Body of pancreas (tissue), 4 donors: ENCODE data around the gene SERPINA5. TPM values are rescaled to one million over a fixed set of nuclear protein-coding genes. Genes with fewer than 3 reads are reported as not detected.

Experiments
- ATAC-seq: fragments of 150-250 bp; one replicate; pipeline ENCODE4 v1.9.1; 2016
- DNase-seq, 4 donors: peaks; one replicate each; pipeline ENCODE4 v3.0.0-alpha.2; 2019
- H3K27ac ChIP-seq, 4 donors: fragments of 200-600 bp; sonication (generic); 1 replicate in 3 of 4; 2 replicates in 1 of 4; pipeline versions ENCODE4 v1.5.1 to v1.6.1; 2016 to 2019; ENCODE audit warnings: mild to moderate bottlenecking in 1 of 4, mixed read lengths in 1 of 4, moderate library complexity in 1 of 4
- H3K27me3 ChIP-seq, 2 donors: fragments of 200-600 bp; sonication (generic); one replicate each; pipeline ENCODE4 v1.6.0; 2016; ENCODE audit warnings: mild to moderate bottlenecking in 1 of 2
- H3K36me3 ChIP-seq, 2 donors: fragments of 200-600 bp; sonication (generic); replicated peaks in 1 of 2; 2 replicates each; pipeline ENCODE4 v1.5.1; 2016; ENCODE audit warnings: low read depth in 2 of 2; ENCODE audit not compliant: insufficient read depth in 1 of 2
- H3K4me1 ChIP-seq: fragments of 200-600 bp; sonication (generic); one replicate; pipeline ENCODE4 v1.6.0; 2016
- H3K4me3 ChIP-seq, 2 donors: fragments of 200-600 bp; sonication (generic); 1 replicate in 1 of 2; 2 replicates in 1 of 2; pipeline ENCODE4 v1.5.1; 2016 to 2019
- H3K9me3 ChIP-seq, 3 donors: fragments of 200-600 bp; sonication (generic); 1 replicate in 2 of 3; 2 replicates in 1 of 3; pipeline ENCODE4 v1.5.1; 2016
- CTCF ChIP-seq, 7 experiments: fragments of 450-650 bp in 4 of 7; fragments of 200-600 bp in 3 of 7; sonication (generic) in 3 of 7; IDR thresholded peaks; one replicate each; pipeline ENCODE4 v1.5.1; 2016 to 2019; ENCODE audit warnings: antibody characterized with exemption in 7 of 7
- POLR2A ChIP-seq, 3 donors: fragments of 450-650 bp; IDR thresholded peaks; one replicate each; pipeline ENCODE4 v1.6.1; 2016; ENCODE audit warnings: antibody characterized with exemption in 3 of 3, mild to moderate bottlenecking in 2 of 3
- WGBS, 2 donors: methylation state at CpG; one replicate each; pipeline ENCODE4 v1.1.5; 2017; 5-methylcytosine and 5-hydroxymethylcytosine counted together
- intact Hi-C: fragments of 100-400 bp; cut with DNase I; formaldehyde crosslinking; loops from one replicate; pipeline ENCODE4 v1.15.1; 2023
- total RNA-seq, 2 donors: library from RNA; depleted of rRNA; stranded (reverse); fragments of >200 nt; gene quantifications; one replicate each; pipeline ENCODE4 v1.1.0, GENCODE V29; 2016

Gene SERPINA5
- total RNA-seq, 2 donors from 2014 or later, result 76.0 to 101 TPM

DNA sequence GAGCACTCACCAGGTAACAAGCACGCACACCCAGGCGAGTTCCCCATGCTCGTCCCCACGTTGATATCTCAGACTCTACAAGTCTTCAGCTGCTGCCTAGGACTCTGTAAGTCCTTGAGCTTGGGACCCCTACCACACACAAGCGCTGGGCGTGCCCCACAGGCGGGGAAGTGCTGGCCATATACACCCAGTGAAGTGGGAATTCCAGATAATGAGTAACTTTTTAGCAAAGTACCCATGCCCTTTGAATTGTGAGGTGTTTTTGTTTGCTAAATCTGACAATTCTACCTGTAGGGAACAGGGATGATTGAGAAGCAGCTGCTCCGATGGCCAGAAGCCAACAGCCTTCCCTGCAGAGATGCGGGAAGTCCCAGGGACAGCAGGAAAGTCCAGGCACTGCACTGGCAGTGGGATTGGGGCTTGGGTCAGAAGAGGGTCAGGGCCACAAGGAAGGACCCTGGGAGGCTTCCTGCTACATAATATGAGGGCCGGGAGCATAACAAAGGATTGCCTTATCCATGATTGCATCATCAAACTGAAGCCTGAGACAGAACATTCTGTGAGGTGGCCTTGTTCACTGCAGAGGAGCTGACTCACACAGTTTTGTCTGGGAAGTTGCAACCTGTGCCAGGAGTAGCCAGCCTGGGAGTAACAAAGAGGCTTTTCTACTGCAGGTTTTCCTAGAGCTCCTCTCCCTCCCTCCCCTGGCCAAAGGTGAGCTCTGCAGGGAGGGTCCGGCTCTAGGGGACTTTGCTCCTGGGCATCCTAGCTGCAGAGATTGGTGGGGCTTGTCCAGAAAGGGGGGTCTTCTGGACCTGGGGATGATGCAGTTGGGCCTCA lies 17.8 kb downstream of the SERPINA5 start:
- Histone ChIP-seq H3K4me1 (peaks cover 83% of the 10 kb centered on the region), H3K4me3 (no peak overlapping the region), H3K27me3 (no peaks in the 10 kb centered on the region), H3K36me3 (no peaks in the 10 kb centered on the region), H3K27ac (peak overlapping the region; percentile 94 to 99 (median 98)), H3K9me3 (no peaks in the 10 kb centered on the region)
- 11 to 14% methylated on average over 5 to 11 of the region's 11 CpGs for WGBS, 2 donors
- TF ChIP-seq CTCF (IDR thresholded peaks at IDR 0.05), result peak; percentile 27 to 82 (median 74)
- TF ChIP-seq POLR2A (IDR thresholded peaks at IDR 0.05), result peak in 2 of 3 donors; percentile 45 to 64
- intact Hi-C loops, result no loop called here
- DNase-seq (peak; percentile 94 to 98 (median 96)), ATAC-seq (peak; percentile 90)

DNA sequence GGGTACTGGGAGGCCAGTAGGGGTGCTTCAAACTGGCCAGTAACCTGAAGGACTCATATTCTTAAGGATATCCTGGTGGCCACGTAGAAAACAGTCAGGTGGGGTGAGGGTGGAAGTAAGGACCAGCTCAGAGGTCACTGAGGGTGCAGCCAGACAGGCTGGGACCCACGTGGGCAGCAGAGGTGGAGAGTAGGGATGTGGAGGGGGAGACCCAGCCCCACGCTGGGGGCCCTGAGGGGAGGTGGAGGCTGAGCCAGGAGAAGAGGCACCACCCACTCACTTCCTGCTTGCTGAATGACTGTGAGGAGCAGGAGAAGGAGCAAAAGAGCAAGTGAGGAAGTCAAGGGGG lies 18.4 kb downstream of the SERPINA5 start:
- intact Hi-C loops, result no loop called here
- 18 to 40% methylated on average over 3 of the region's 3 CpGs for WGBS, 2 donors
- H3K27ac ChIP-seq, result peak overlapping the region; percentile 94 to 99 (median 98)
- H3K4me3 ChIP-seq, result no peak overlapping the region
- TF ChIP-seq POLR2A (IDR thresholded peaks at IDR 0.05) (no peak), CTCF (IDR thresholded peaks at IDR 0.05) (peak in 2 of 7 experiments; percentile 37 to 49)
- H3K9me3 ChIP-seq, result no peaks in the 10 kb centered on the region
- ATAC-seq (peak; percentile 22), DNase-seq (peak in 2 of 4 donors; percentile 45 to 48)
- H3K27me3 ChIP-seq, result no peaks in the 10 kb centered on the region
- peaks cover 78% of the 10 kb centered on the region for H3K4me1 ChIP-seq
- H3K36me3 ChIP-seq, result no peaks in the 10 kb centered on the region

GRCh38 chr14:94600148-94600545 lies 18.9 kb downstream of the SERPINA5 start:
- DNase-seq (peak in 3 of 4 donors; percentile 49 to 64 (median 56)), ATAC-seq (no peak)
- Histone ChIP-seq H3K4me1 (peaks cover 72% of the 10 kb centered on the region), H3K36me3 (no peaks in the 10 kb centered on the region), H3K27ac (peak overlapping the region; percentile 94 to 99 (median 98)), H3K4me3 (no peak overlapping the region), H3K9me3 (no peaks in the 10 kb centered on the region), H3K27me3 (no peaks in the 10 kb centered on the region)
- intact Hi-C loops, result no loop called here
- 50 to 63% methylated on average over 9 to 11 of the region's 11 CpGs for WGBS, 2 donors
- TF ChIP-seq POLR2A (IDR thresholded peaks at IDR 0.05), result no peak
- no peak for TF ChIP-seq CTCF (IDR thresholded peaks at IDR 0.05)

DNA sequence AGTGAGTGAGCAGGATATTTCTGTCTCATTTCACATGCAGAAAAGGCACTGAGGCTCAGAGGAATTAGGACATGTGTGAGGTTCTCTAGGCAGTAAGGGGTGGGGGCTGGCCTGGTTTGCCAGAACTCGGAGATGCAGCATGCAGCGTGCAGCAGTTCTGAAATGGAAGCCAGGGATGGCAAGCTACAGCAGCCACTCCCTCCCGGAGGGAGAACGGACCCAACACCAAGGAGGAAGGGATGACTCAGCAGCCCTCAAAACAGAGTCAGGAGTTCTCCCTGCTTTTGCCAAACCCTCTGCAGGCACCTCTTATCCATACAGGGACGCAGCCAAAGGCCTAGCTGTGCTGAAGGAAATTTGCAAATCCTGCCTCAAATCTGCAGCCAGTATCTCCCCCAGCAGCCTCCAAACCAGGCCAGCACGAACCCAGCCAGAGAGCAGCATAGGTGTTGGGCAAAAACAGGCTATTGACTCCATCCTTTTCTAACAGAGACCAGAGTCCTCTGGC lies 20.7 kb downstream of the SERPINA5 start:
- no peak for TF ChIP-seq CTCF (IDR thresholded peaks at IDR 0.05)
- TF ChIP-seq POLR2A (IDR thresholded peaks at IDR 0.05), result no peak
- Histone ChIP-seq H3K27ac (peak overlapping the region; percentile 73 to 99 (median 96)), H3K27me3 (no peaks in the 10 kb centered on the region), H3K4me3 (no peak overlapping the region), H3K36me3 (no peaks in the 10 kb centered on the region), H3K9me3 (no peaks in the 10 kb centered on the region), H3K4me1 (peaks cover 62% of the 10 kb centered on the region)
- WGBS, 2 donors, result 48 to 64% methylated on average over 6 of the region's 6 CpGs
- DNase-seq (peak in 3 of 4 donors; percentile 66 to 80 (median 80)), ATAC-seq (no peak)
- intact Hi-C loops, result no loop called here
